ENCODE data around the gene ASTL. TPM values are rescaled to one million over a fixed set of nuclear protein-coding genes. Genes with fewer than 3 reads are reported as not detected.

The ASTL gene
- total RNA-seq, result not detected in 2 replicates
- not detected in 2 replicates for polyA plus RNA-seq

GRCh38 chr2:96138179-96139145 lies at the start of gene ASTL:
Gene ASTL (minus strand): TSS chr2:96138502. CDS start chr2:96138436, 66 bp downstream.
- peak; percentile 55 to 75 for DNase-seq (ENCODE audit: low read depth in 1 of 2, low spot score in 1 of 2)
- TF ChIP-seq CTCF (IDR thresholded peaks at IDR 0.05; ENCODE audit: low read depth, low read length), result peak; percentile 67
- no peaks in the 10 kb centered on the region for H3K36me3 ChIP-seq
- peaks cover 16% of the 10 kb centered on the region for H3K27me3 ChIP-seq
- no peak within 1 kb of the TSS for H3K4me3 ChIP-seq
- no peak within 1 kb of the TSS for H3K27ac ChIP-seq
- H3K4me1 ChIP-seq (ENCODE audit: low read depth), result no peaks in the 10 kb centered on the region
- no peaks in the 10 kb centered on the region for H3K9me3 ChIP-seq (ENCODE audit: low read depth)

GRCh38 chr2:96186562-96186961 lies 48.3 kb upstream of the ASTL start:
- Histone ChIP-seq H3K27ac (peak overlapping the region; percentile 81), H3K36me3 (peaks cover 31% of the 10 kb centered on the region)

GRCh38 chr2:96185516-96185915 lies 47.2 kb upstream of the ASTL start:
- no peak overlapping the region for H3K27ac ChIP-seq
- no peak for DNase-seq (ENCODE audit: low read depth in 1 of 2, low spot score in 1 of 2)
- H3K27me3 ChIP-seq, result no peaks in the 10 kb centered on the region
- TF ChIP-seq CTCF (IDR thresholded peaks at IDR 0.05; ENCODE audit: low read depth, low read length), result no peak
- H3K9me3 ChIP-seq (ENCODE audit: low read depth), result no peaks in the 10 kb centered on the region
- H3K36me3 ChIP-seq, result peaks cover 21% of the 10 kb centered on the region
- H3K4me1 ChIP-seq (ENCODE audit: low read depth), result peaks cover 23% of the 10 kb centered on the region
- no peak overlapping the region for H3K4me3 ChIP-seq

More at GRCh38 chr2:96186562-96186961, 48.3 kb upstream of the ASTL start:
- H3K4me1 ChIP-seq (ENCODE audit: low read depth), result peaks cover 23% of the 10 kb centered on the region
- no peaks in the 10 kb centered on the region for H3K27me3 ChIP-seq
- no peak for DNase-seq (ENCODE audit: low read depth in 1 of 2, low spot score in 1 of 2)
- H3K9me3 ChIP-seq (ENCODE audit: low read depth), result no peaks in the 10 kb centered on the region
- TF ChIP-seq CTCF (IDR thresholded peaks at IDR 0.05; ENCODE audit: low read depth, low read length), result no peak
- no peak overlapping the region for H3K4me3 ChIP-seq

GRCh38 chr2:96184989-96185388 lies 46.7 kb upstream of the ASTL start:
- TF ChIP-seq CTCF (IDR thresholded peaks at IDR 0.05; ENCODE audit: low read depth, low read length), result no peak
- no peak overlapping the region for H3K27ac ChIP-seq
- no peak for DNase-seq (ENCODE audit: low read depth in 1 of 2, low spot score in 1 of 2)
- peaks cover 19% of the 10 kb centered on the region for H3K36me3 ChIP-seq
- no peaks in the 10 kb centered on the region for H3K9me3 ChIP-seq (ENCODE audit: low read depth)
- H3K4me3 ChIP-seq, result no peak overlapping the region
- H3K27me3 ChIP-seq, result no peaks in the 10 kb centered on the region
- H3K4me1 ChIP-seq (ENCODE audit: low read depth), result peaks cover 23% of the 10 kb centered on the region

- H3K27ac ChIP-seq, result peak overlapping the region; percentile 57
- H3K27me3 ChIP-seq, result no peaks in the 10 kb centered on the region
- no peak overlapping the region for H3K4me3 ChIP-seq
- peaks cover 19% of the 10 kb centered on the region for H3K36me3 ChIP-seq
- H3K4me1 ChIP-seq (ENCODE audit: low read depth), result peaks cover 23% of the 10 kb centered on the region
- TF ChIP-seq CTCF (IDR thresholded peaks at IDR 0.05; ENCODE audit: low read depth, low read length), result no peak
- DNase-seq (ENCODE audit: low read depth in 1 of 2, low spot score in 1 of 2), result no peak
- no peaks in the 10 kb centered on the region for H3K9me3 ChIP-seq (ENCODE audit: low read depth)
Observed at GRCh38 chr2:96184188-96184587, 45.9 kb upstream of the ASTL start.
